Activated CD4-positive, alpha-beta T cell treated with anti-CD3 and anti-CD28 coated beads, Interleukin-2, Interleukin-6, amounts not matched to agents 100 ng/mL and 50 ng/mL, durations not matched to agents 16 hours and 8 hours (primary cell): ENCODE data around the gene HPS1.

Source experiments
- DNase-seq: peaks from one replicate; pipeline ENCODE4 v3.0.0-alpha.2; 2020

Gene HPS1

GRCh38 chr10:98446661-98447221 is at the start of gene HPS1:
HPS1 (minus strand) TSS chr10:98446935; CDS start chr10:98443240, 3,695 bp downstream.
- DNase-seq, result peak; percentile 90

- no peak for DNase-seq
Observed at GRCh38 chr10:98492763-98493162, 46.0 kb upstream of the HPS1 start.

- no peak for DNase-seq
Observed at GRCh38 chr10:98489561-98490481, 43.1 kb upstream of the HPS1 start.

- no peak for DNase-seq
Observed at GRCh38 chr10:98488669-98489430, 42.1 kb upstream of the HPS1 start.

GRCh38 chr10:98487649-98488048 is 40.9 kb upstream of the HPS1 start:
- DNase-seq, result no peak

GRCh38 chr10:98486421-98486820 is 39.7 kb upstream of the HPS1 start:
- DNase-seq, result no peak

GRCh38 chr10:98485959-98486358 is 39.2 kb upstream of the HPS1 start:
- no peak for DNase-seq

GRCh38 chr10:98483658-98484057 is 36.9 kb upstream of the HPS1 start:
- DNase-seq, result no peak

GRCh38 chr10:98482096-98482495 is 35.4 kb upstream of the HPS1 start:
- no peak for DNase-seq

GRCh38 chr10:98481404-98481945 is 34.7 kb upstream of the HPS1 start:
- DNase-seq, result no peak

GRCh38 chr10:98478430-98479222 is 31.9 kb upstream of the HPS1 start:
- DNase-seq, result no peak

GRCh38 chr10:98477861-98478260 is 31.1 kb upstream of the HPS1 start:
- DNase-seq, result no peak

GRCh38 chr10:98474628-98475027 is 27.9 kb upstream of the HPS1 start:
- no peak for DNase-seq

GRCh38 chr10:98472196-98472595 is 25.5 kb upstream of the HPS1 start:
- no peak for DNase-seq

- no peak for DNase-seq
Observed at GRCh38 chr10:98470850-98471249, 24.1 kb upstream of the HPS1 start.

GRCh38 chr10:98469001-98469931 is 22.5 kb upstream of the HPS1 start:
- DNase-seq, result no peak

- DNase-seq, result peak; percentile 79
Observed at GRCh38 chr10:98467506-98468318, 21.0 kb upstream of the HPS1 start.

GRCh38 chr10:98466861-98467505 is 20.2 kb upstream of the HPS1 start:
- no peak for DNase-seq

- DNase-seq, result no peak
Observed at GRCh38 chr10:98465866-98466265, 19.1 kb upstream of the HPS1 start.
